OCI-M2 (cell line): ENCODE results near the gene FASTKD1.
A peak's percentile ranks its signal among the peaks of the same experiment; 100 is the strongest.
"Not testable (repeated sequence)": the region's sequence is repeated elsewhere in the genome, so short reads cannot be mapped to it uniquely, and the experiment has no call there.

Source experiments
- DNase-seq: peaks from one replicate; lab custom pipeline; 2025; ENCODE audit not compliant: unreplicated experiment; lab: John Stamatoyannopoulos, UW

Gene FASTKD1

GRCh38 chr2:169571571-169571970 lies 2.1 kb downstream of the FASTKD1 start:
- no peak for DNase-seq

- DNase-seq, result not testable (repeated sequence)
Observed at GRCh38 chr2:169570752-169571151, 2.9 kb downstream of the FASTKD1 start.

- no peak for DNase-seq
Observed at GRCh38 chr2:169569948-169570347, 3.7 kb downstream of the FASTKD1 start.

GRCh38 chr2:169565686-169566085 lies 8.0 kb downstream of the FASTKD1 start:
- DNase-seq, result no peak

- DNase-seq, result no peak
Observed at GRCh38 chr2:169562519-169562918, 11.1 kb downstream of the FASTKD1 start.

- DNase-seq, result not testable (repeated sequence)
Observed at GRCh38 chr2:169562084-169562483, 11.6 kb downstream of the FASTKD1 start.

- no peak for DNase-seq
Observed at GRCh38 chr2:169561364-169561763, 12.3 kb downstream of the FASTKD1 start.

- no peak for DNase-seq
Observed at GRCh38 chr2:169546756-169547155, 26.9 kb downstream of the FASTKD1 start.

GRCh38 chr2:169542433-169542832 lies 31.2 kb downstream of the FASTKD1 start:
- DNase-seq, result no peak

- no peak for DNase-seq
Observed at GRCh38 chr2:169540146-169540545, 33.5 kb downstream of the FASTKD1 start.

GRCh38 chr2:169539460-169539859 lies 34.2 kb downstream of the FASTKD1 start:
- not testable (repeated sequence) for DNase-seq

- peak; percentile 50 for DNase-seq
Observed at GRCh38 chr2:169528271-169528701, 45.4 kb downstream of the FASTKD1 start.

GRCh38 chr2:169526451-169526850 lies 47.2 kb downstream of the FASTKD1 start:
- no peak for DNase-seq

- DNase-seq, result no peak
Observed at GRCh38 chr2:169525434-169525833, 48.2 kb downstream of the FASTKD1 start.

- DNase-seq, result no peak
Observed at GRCh38 chr2:169523681-169524080, 50.0 kb downstream of the FASTKD1 start.

- no peak for DNase-seq
Observed at GRCh38 chr2:169520896-169521295, 52.8 kb downstream of the FASTKD1 start.

GRCh38 chr2:169516488-169516995 lies 57.1 kb downstream of the FASTKD1 start:
- DNase-seq, result not testable (repeated sequence)

- DNase-seq, result not testable (repeated sequence)
Observed at GRCh38 chr2:169514758-169515157, 58.9 kb downstream of the FASTKD1 start.

- DNase-seq, result no peak
Observed at GRCh38 chr2:169513926-169514325, 59.7 kb downstream of the FASTKD1 start.

GRCh38 chr2:169513094-169513493 lies 60.6 kb downstream of the FASTKD1 start:
- no peak for DNase-seq

GRCh38 chr2:169512525-169512924 lies 61.1 kb downstream of the FASTKD1 start:
- no peak for DNase-seq

GRCh38 chr2:169511818-169512217 lies 61.8 kb downstream of the FASTKD1 start:
- DNase-seq, result no peak

- no peak for DNase-seq
Observed at GRCh38 chr2:169510496-169510895, 63.2 kb downstream of the FASTKD1 start.
